GM23338 (cell line): ENCODE data around the gene JPH4. TPM values are rescaled to one million over a fixed set of nuclear protein-coding genes. Genes with fewer than 3 reads are reported as not detected.

ENCODE experiments used
- ATAC-seq: fragments of 200-7000 bp; cut with Tn5 transposase; 3 replicates; pipeline ENCODE4 v1.9.1; 2020
- DNase-seq: peaks from one replicate; pipeline ENCODE4 v3.0.0-alpha.2; 2015; ENCODE audit warnings: low spot score
- H2AFZ ChIP-seq: fragments of 200-600 bp; sonication (generic); 2 replicates; pipeline ENCODE4 v1.8.0; 2016; ENCODE audit warnings: antibody characterized with exemption, mild to moderate bottlenecking, moderate library complexity
- H3F3A ChIP-seq: fragments of 200-600 bp; sonication (generic); replicated peaks from 2 replicates; pipeline ENCODE4 v1.8.0; 2017; ENCODE audit warnings: antibody characterized with exemption, mixed run types, low read depth
- H3K27ac ChIP-seq: fragments of 200-600 bp; sonication (generic); 2 replicates; pipeline ENCODE4 v1.6.1; 2016; ENCODE audit warnings: low read depth
- H3K27me3 ChIP-seq: fragments of 200-600 bp; sonication (generic); 2 replicates; pipeline ENCODE4 v1.8.0; 2016; ENCODE audit warnings: mild to moderate bottlenecking, mixed run types, moderate library complexity; ENCODE audit not compliant: insufficient read depth
- H3K36me3 ChIP-seq: fragments of 200-600 bp; sonication (generic); 2 replicates; pipeline ENCODE4 v1.8.0; 2016; ENCODE audit warnings: mild to moderate bottlenecking; ENCODE audit not compliant: insufficient read depth
- H3K4me1 ChIP-seq: fragments of 200-600 bp; sonication (generic); 2 replicates; pipeline ENCODE4 v1.8.0; 2016; ENCODE audit warnings: mild to moderate bottlenecking, moderate library complexity; ENCODE audit not compliant: insufficient read depth
- H3K4me2 ChIP-seq: fragments of 200-600 bp; sonication (generic); 2 replicates; pipeline ENCODE4 v1.7.1; 2017; ENCODE audit warnings: mixed run types
- H3K4me3 ChIP-seq: fragments of 200-600 bp; sonication (generic); 2 replicates; pipeline ENCODE4 v1.6.1; 2016; ENCODE audit warnings: mixed run types
- H3K79me2 ChIP-seq: fragments of 200-600 bp; sonication (generic); replicated peaks from 2 replicates; pipeline ENCODE4 v1.8.0; 2017; ENCODE audit warnings: mild to moderate bottlenecking; ENCODE audit not compliant: insufficient read depth
- H3K9me2 ChIP-seq: fragments of 200-600 bp; sonication (generic); 2 replicates; pipeline ENCODE4 v1.8.0; 2017; ENCODE audit not compliant: insufficient read depth
- H4K20me1 ChIP-seq: fragments of 200-600 bp; sonication (generic); replicated peaks from 2 replicates; pipeline ENCODE4 v1.8.0; 2017; ENCODE audit warnings: mild to moderate bottlenecking; ENCODE audit not compliant: insufficient read depth
- H3K27ac Mint-ChIP-seq: 2 replicates; pipeline ENCODE4 v1.8.0; 2020; ENCODE audit warnings: inconsistent platforms, mild to moderate bottlenecking, moderate library complexity, mixed read lengths
- H3K27me3 Mint-ChIP-seq: 3 replicates; pipeline ENCODE4 v1.8.0; 2022; ENCODE audit warnings: low read depth, mild to moderate bottlenecking, moderate library complexity, mixed read lengths, inconsistent platforms; ENCODE audit not compliant: insufficient read depth, poor library complexity
- H3K36me3 Mint-ChIP-seq: 3 replicates; pipeline ENCODE4 v1.8.0; 2021; ENCODE audit warnings: low read depth, mild to moderate bottlenecking, inconsistent platforms, moderate library complexity, mixed read lengths
- H3K4me1 Mint-ChIP-seq: 3 replicates; pipeline ENCODE4 v1.8.0; 2020; ENCODE audit warnings: mild to moderate bottlenecking, inconsistent platforms, mixed read lengths
- H3K4me3 Mint-ChIP-seq: 3 replicates; pipeline ENCODE4 v1.8.0; 2021; ENCODE audit warnings: moderate library complexity, mild to moderate bottlenecking, inconsistent platforms, mixed read lengths
- H3K9me3 Mint-ChIP-seq: 3 replicates; pipeline ENCODE4 v1.8.0; 2020; ENCODE audit warnings: moderate library complexity, mild to moderate bottlenecking, inconsistent platforms, mixed read lengths
- CTCF ChIP-seq, 2 experiments: fragments of 200-600 bp in 1 of 2; sonication (generic) in 1 of 2; conservative IDR thresholded peaks; 2 replicates each; pipeline versions ENCODE4 v1.5.1 to v1.6.1; 2016 to 2017; ENCODE audit warnings: antibody characterized with exemption in 2 of 2, low read depth in 2 of 2, mild to moderate bottlenecking in 2 of 2, moderate library complexity in 1 of 2
- EZH2 ChIP-seq: fragments of 200-600 bp; sonication (generic); IDR thresholded peaks from one replicate; pipeline ENCODE4 v1.8.0; 2017; ENCODE audit warnings: antibody characterized with exemption, mild to moderate bottlenecking, low read depth; ENCODE audit not compliant: unreplicated experiment
- STAT1 ChIP-seq: IDR thresholded peaks from one replicate; pipeline ENCODE4 v1.6.1; 2016; ENCODE audit warnings: antibody characterized with exemption; ENCODE audit not compliant: unreplicated experiment
- polyA plus RNA-seq: library from polyadenylated mRNA; unstranded; fragments of >200 nt; fragmentation: Nextera tagmentation; extraction: Ambion mirVana; gene quantifications from 2 replicates; pipeline ENCODE4 v1.2.1, GENCODE V29; 2016
- total RNA-seq: library from RNA; depleted of rRNA; stranded (reverse); fragments of >200 nt; shearing (Covaris generic); gene quantifications from 2 replicates; pipeline ENCODE4 v1.2.3, GENCODE V29; 2014
- TF ChIP-seq, protein P1 (sequence below): fragments of 250-450 bp; sonication (Bioruptor Pico); IDR thresholded peaks from 2 replicates; pipeline ENCODE4 v1.5.0; 2020; ENCODE audit warnings: mild to moderate bottlenecking, moderate library complexity

Gene JPH4
- total and polyA plus RNA-seq, 2 experiments from 2014 or later: 11.0 to 29.9 TPM

- Histone ChIP-seq H3K79me2 (no peaks in the 10 kb centered on the region), H3F3A (no peaks in the 10 kb centered on the region), H3K4me1 (no peaks in the 10 kb centered on the region), H3K27ac (no peak overlapping the region), H2AFZ (no peak overlapping the region), H3K4me2 (no peak overlapping the region), H3K4me3 (no peak overlapping the region), H3K27me3 (no peaks in the 10 kb centered on the region), H3K36me3 (no peaks in the 10 kb centered on the region), H4K20me1 (no peaks in the 10 kb centered on the region), H3K9me2 (0 out of 2 replicates have a peak, but pooled peaks cover 3% of the 10 kb centered on the region)
- TF ChIP-seq EZH2 (no peak), CTCF (conservative IDR thresholded peaks at IDR 0.05; ENCODE audit: low read depth in 2 of 2) (no peak), STAT1 (no peak)
- TF ChIP-seq, protein P1, sequence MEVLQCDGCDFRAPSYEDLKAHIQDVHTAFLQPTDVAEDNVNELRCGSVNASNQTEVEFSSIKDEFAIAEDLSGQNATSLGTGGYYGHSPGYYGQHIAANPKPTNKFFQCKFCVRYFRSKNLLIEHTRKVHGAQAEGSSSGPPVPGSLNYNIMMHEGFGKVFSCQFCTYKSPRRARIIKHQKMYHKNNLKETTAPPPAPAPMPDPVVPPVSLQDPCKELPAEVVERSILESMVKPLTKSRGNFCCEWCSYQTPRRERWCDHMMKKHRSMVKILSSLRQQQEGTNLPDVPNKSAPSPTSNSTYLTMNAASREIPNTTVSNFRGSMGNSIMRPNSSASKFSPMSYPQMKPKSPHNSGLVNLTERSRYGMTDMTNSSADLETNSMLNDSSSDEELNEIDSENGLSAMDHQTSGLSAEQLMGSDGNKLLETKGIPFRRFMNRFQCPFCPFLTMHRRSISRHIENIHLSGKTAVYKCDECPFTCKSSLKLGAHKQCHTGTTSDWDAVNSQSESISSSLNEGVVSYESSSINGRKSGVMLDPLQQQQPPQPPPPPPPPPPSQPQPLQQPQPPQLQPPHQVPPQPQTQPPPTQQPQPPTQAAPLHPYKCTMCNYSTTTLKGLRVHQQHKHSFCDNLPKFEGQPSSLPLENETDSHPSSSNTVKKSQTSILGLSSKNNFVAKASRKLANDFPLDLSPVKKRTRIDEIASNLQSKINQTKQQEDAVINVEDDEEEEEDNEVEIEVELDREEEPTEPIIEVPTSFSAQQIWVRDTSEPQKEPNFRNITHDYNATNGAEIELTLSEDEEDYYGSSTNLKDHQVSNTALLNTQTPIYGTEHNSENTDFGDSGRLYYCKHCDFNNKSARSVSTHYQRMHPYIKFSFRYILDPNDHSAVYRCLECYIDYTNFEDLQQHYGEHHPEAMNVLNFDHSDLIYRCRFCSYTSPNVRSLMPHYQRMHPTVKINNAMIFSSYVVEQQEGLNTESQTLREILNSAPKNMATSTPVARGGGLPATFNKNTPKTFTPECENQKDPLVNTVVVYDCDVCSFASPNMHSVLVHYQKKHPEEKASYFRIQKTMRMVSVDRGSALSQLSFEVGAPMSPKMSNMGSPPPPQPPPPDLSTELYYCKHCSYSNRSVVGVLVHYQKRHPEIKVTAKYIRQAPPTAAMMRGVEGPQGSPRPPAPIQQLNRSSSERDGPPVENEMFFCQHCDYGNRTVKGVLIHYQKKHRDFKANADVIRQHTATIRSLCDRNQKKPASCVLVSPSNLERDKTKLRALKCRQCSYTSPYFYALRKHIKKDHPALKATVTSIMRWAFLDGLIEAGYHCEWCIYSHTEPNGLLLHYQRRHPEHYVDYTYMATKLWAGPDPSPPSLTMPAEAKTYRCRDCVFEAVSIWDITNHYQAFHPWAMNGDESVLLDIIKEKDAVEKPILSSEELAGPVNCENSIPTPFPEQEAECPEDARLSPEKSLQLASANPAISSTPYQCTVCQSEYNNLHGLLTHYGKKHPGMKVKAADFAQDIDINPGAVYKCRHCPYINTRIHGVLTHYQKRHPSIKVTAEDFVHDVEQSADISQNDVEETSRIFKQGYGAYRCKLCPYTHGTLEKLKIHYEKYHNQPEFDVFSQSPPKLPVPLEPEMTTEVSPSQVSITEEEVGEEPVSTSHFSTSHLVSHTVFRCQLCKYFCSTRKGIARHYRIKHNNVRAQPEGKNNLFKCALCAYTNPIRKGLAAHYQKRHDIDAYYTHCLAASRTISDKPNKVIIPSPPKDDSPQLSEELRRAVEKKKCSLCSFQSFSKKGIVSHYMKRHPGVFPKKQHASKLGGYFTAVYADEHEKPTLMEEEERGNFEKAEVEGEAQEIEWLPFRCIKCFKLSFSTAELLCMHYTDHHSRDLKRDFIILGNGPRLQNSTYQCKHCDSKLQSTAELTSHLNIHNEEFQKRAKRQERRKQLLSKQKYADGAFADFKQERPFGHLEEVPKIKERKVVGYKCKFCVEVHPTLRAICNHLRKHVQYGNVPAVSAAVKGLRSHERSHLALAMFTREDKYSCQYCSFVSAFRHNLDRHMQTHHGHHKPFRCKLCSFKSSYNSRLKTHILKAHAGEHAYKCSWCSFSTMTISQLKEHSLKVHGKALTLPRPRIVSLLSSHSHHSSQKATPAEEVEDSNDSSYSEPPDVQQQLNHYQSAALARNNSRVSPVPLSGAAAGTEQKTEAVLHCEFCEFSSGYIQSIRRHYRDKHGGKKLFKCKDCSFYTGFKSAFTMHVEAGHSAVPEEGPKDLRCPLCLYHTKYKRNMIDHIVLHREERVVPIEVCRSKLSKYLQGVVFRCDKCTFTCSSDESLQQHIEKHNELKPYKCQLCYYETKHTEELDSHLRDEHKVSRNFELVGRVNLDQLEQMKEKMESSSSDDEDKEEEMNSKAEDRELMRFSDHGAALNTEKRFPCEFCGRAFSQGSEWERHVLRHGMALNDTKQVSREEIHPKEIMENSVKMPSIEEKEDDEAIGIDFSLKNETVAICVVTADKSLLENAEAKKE: no peak
- Mint-ChIP-seq H3K36me3 (peaks cover 13% of the 10 kb centered on the region), H3K4me3 (no peak overlapping the region), H3K9me3 (peaks cover 35% of the 10 kb centered on the region), H3K27me3 (peaks cover 7% of the 10 kb centered on the region), H3K4me1 (no peaks in the 10 kb centered on the region), H3K27ac (no peak overlapping the region)
- DNase-seq (no peak), ATAC-seq (no peak)
Measured at GRCh38 chr14:23620177-23620702, 41.6 kb upstream of the JPH4 start.
